Keratinocyte (primary cell): ENCODE measurements around the gene RYR1. TPM values are rescaled to one million over a fixed set of nuclear protein-coding genes. Genes with fewer than 3 reads are reported as not detected.

Experiments
- DNase-seq: peaks from one replicate; pipeline ENCODE4 v3.0.0-alpha.2; 2011; ENCODE audit warnings: low read depth, missing footprints, low spot score
- FAIRE-seq: peaks from 2 replicates; lab custom pipeline; 2011; peaks lifted over from hg19 to GRCh38; lab: Jason Lieb, UNC
- H2AFZ ChIP-seq: 2 replicates; pipeline ENCODE4 v1.6.0; 2012; ENCODE audit warnings: low read length, control low read depth, inconsistent platforms; ENCODE audit not compliant: control insufficient read depth
- H3K27ac ChIP-seq: 2 replicates; pipeline ENCODE4 v1.5.1; 2011; ENCODE audit warnings: low read length; ENCODE audit not compliant: control insufficient read depth, insufficient read depth
- H3K27me3 ChIP-seq: 3 replicates; pipeline ENCODE4 v1.6.0; 2011; ENCODE audit warnings: low read length; ENCODE audit not compliant: control insufficient read depth, insufficient read depth; ENCODE audit errors: extremely low read depth
- H3K36me3 ChIP-seq, 2 experiments: 2 replicates in 1 of 2; 3 replicates in 1 of 2; pipeline ENCODE4 v1.5.1; 2011; ENCODE audit warnings: low read length in 2 of 2, mild to moderate bottlenecking in 1 of 2; ENCODE audit not compliant: control insufficient read depth in 2 of 2, insufficient read depth in 2 of 2; ENCODE audit errors: extremely low read depth in 1 of 2
- H3K4me1 ChIP-seq: 3 replicates; pipeline ENCODE4 v1.5.1; 2011; ENCODE audit warnings: low read length; ENCODE audit not compliant: control insufficient read depth, insufficient read depth; ENCODE audit errors: extremely low read depth
- H3K4me2 ChIP-seq: 3 replicates; pipeline ENCODE4 v1.6.0; 2011; ENCODE audit warnings: low read depth, low read length; ENCODE audit not compliant: control insufficient read depth, insufficient read depth; ENCODE audit errors: extremely low read depth
- H3K4me3 ChIP-seq, 3 experiments: fragments of 200-600 bp in 1 of 3; sonication (generic) in 1 of 3; 2 replicates in 2 of 3; 3 replicates in 1 of 3; pipeline ENCODE4 v1.5.1; 2011 to 2016; ENCODE audit warnings: low read length in 3 of 3, mild to moderate bottlenecking in 3 of 3, control low read depth in 2 of 3, inconsistent platforms in 1 of 3, low read depth in 1 of 3, mixed read lengths in 1 of 3, mixed run types in 1 of 3, moderate library complexity in 1 of 3; ENCODE audit not compliant: control insufficient read depth in 2 of 3, insufficient read depth in 2 of 3; ENCODE audit errors: extremely low read depth in 1 of 3
- H3K79me2 ChIP-seq: 2 replicates; pipeline ENCODE4 v1.6.0; 2012; ENCODE audit warnings: low read length; ENCODE audit not compliant: control insufficient read depth, insufficient read depth
- H3K9ac ChIP-seq: 3 replicates; pipeline ENCODE4 v1.6.0; 2011; ENCODE audit warnings: low read length; ENCODE audit not compliant: control insufficient read depth, insufficient read depth; ENCODE audit errors: extremely low read depth
- H3K9me1 ChIP-seq: 3 replicates; pipeline ENCODE4 v1.6.0; 2011; ENCODE audit warnings: low read length; ENCODE audit not compliant: control insufficient read depth, insufficient read depth; ENCODE audit errors: extremely low read depth
- H3K9me3 ChIP-seq: 2 replicates; pipeline ENCODE4 v1.5.1; 2012; ENCODE audit warnings: low read depth, low read length; ENCODE audit not compliant: control insufficient read depth
- H4K20me1 ChIP-seq: 3 replicates; pipeline ENCODE4 v1.6.0; 2011; ENCODE audit warnings: low read length; ENCODE audit not compliant: control insufficient read depth, insufficient read depth; ENCODE audit errors: extremely low read depth
- EZH2 ChIP-seq: IDR thresholded peaks from one replicate; pipeline ENCODE4 v1.6.1; 2012; ENCODE audit warnings: inconsistent platforms, mild to moderate bottlenecking, low read length, moderate library complexity
- dilution Hi-C: fragments of 300-500 bp; cut with MboI; formaldehyde crosslinking; loops from one replicate; pipeline ENCODE4 v1.7.0; 2020; ENCODE audit warnings: low sequenced_read_pairs; ENCODE audit not compliant: extremely low pct_ligation_motif_present
- polyA plus RNA-seq, 5 experiments: library from polyadenylated mRNA; depleted of rRNA in 3 of 5; stranded (reverse) in 3 of 5; stranded (forward) in 1 of 5; unstranded in 1 of 5; fragments of >200 nt; gene quantifications; 1 replicate in 1 of 5; 2 replicates in 3 of 5; 3 replicates in 1 of 5; pipeline versions ENCODE4 v1.2.1 to v1.2.3, GENCODE V29; 2011 to 2012; ENCODE audit warnings: missing spikeins in 2 of 5, low read depth in 1 of 5, low replicate concordance in 1 of 5
- TF ChIP-seq, protein P1 (sequence below), 3 experiments: IDR thresholded peaks in 1 of 3; conservative IDR thresholded peaks in 1 of 3; optimal IDR thresholded peaks in 1 of 3; 2 replicates in 2 of 3; 3 replicates in 1 of 3; pipeline versions ENCODE3 to v1.5.1; 2011; ENCODE audit warnings: low read length in 3 of 3, mild to moderate bottlenecking in 3 of 3, moderate library complexity in 2 of 3, control low read depth in 1 of 3, inconsistent platforms in 1 of 3; ENCODE audit not compliant: insufficient read depth in 2 of 3; ENCODE audit errors: extremely low read depth in 1 of 3

RYR1 gene
- polyA plus RNA-seq, 1 donor (not counting 4 experiments of a cell fraction or from before 2014, with no cell fraction given): 0.41 TPM

DNA sequence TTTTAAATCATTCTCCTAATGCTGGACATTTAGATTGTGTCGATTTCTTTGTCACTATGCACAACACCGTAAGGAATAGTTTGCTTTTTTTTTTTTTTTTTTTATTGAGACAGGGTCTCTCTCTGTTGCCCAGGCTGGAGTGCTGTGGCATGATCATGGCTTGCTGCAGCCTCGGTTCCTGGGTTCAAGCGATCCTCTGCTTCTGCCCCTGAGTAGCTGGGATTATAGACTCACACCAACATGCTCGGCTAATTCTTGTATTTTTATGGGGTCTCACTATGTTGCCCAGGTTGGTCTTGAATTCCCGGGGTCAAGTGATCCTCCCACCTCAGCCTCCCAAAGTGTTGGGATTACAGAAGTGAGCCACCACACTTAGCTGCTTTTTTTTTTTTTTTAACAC is 86.5 kb downstream of the RYR1 start:
- Histone ChIP-seq H3K9me3 (no peaks in the 10 kb centered on the region), H3K4me1 (no peaks in the 10 kb centered on the region), H3K36me3 (no peaks in the 10 kb centered on the region), H2AFZ (no peak overlapping the region), H4K20me1 (no peaks in the 10 kb centered on the region), H3K79me2 (no peaks in the 10 kb centered on the region), H3K27me3 (no peaks in the 10 kb centered on the region), H3K27ac (no peak overlapping the region), H3K9ac (no peak overlapping the region), H3K4me3 (no peak overlapping the region), H3K4me2 (no peak overlapping the region), H3K9me1 (no peaks in the 10 kb centered on the region)
- DNase-seq (no peak), FAIRE-seq (no peak)
- TF ChIP-seq, protein P1, sequence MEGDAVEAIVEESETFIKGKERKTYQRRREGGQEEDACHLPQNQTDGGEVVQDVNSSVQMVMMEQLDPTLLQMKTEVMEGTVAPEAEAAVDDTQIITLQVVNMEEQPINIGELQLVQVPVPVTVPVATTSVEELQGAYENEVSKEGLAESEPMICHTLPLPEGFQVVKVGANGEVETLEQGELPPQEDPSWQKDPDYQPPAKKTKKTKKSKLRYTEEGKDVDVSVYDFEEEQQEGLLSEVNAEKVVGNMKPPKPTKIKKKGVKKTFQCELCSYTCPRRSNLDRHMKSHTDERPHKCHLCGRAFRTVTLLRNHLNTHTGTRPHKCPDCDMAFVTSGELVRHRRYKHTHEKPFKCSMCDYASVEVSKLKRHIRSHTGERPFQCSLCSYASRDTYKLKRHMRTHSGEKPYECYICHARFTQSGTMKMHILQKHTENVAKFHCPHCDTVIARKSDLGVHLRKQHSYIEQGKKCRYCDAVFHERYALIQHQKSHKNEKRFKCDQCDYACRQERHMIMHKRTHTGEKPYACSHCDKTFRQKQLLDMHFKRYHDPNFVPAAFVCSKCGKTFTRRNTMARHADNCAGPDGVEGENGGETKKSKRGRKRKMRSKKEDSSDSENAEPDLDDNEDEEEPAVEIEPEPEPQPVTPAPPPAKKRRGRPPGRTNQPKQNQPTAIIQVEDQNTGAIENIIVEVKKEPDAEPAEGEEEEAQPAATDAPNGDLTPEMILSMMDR (optimal IDR thresholded peaks at IDR 0.05 in 1 of 3, IDR thresholded peaks at IDR 0.05 in 1 of 3, conservative IDR thresholded peaks at IDR 0.05 in 1 of 3; ENCODE audit: extremely low read depth in 1 of 3, insufficient read depth in 2 of 3, low read length in 3 of 3): no peak
- dilution Hi-C loops: no loop called here

DNA sequence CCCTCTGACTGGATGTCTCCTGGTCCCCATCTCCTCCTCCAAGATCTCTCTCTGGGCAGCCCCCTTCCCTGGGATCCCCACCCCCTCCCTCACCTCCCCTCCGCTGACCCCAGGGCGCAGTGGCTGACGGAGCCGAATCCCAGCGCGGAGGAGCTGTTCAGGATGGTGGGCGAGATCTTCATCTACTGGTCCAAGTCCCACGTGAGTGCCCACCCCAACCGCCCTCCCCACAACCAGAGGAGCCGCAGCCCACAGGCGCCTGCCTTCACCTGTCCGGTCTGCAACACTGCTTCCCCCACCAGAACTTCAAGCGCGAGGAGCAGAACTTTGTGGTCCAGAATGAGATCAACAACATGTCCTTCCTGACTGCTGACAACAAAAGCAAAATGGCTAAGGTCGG is 89.4 kb downstream of the RYR1 start:
- Histone ChIP-seq H3K36me3 (no peaks in the 10 kb centered on the region), H4K20me1 (no peaks in the 10 kb centered on the region), H3K9me3 (no peaks in the 10 kb centered on the region), H3K27ac (no peak overlapping the region), H3K4me1 (no peaks in the 10 kb centered on the region), H3K4me3 (no peak overlapping the region), H3K9ac (no peak overlapping the region), H3K4me2 (no peak overlapping the region), H3K79me2 (no peaks in the 10 kb centered on the region), H2AFZ (no peak overlapping the region), H3K27me3 (no peaks in the 10 kb centered on the region), H3K9me1 (no peaks in the 10 kb centered on the region)
- DNase-seq: no peak
- TF ChIP-seq, protein P1 (optimal IDR thresholded peaks at IDR 0.05 in 1 of 3, IDR thresholded peaks at IDR 0.05 in 1 of 3, conservative IDR thresholded peaks at IDR 0.05 in 1 of 3; ENCODE audit: extremely low read depth in 1 of 3, insufficient read depth in 2 of 3, low read length in 3 of 3): no peak
- no peak for TF ChIP-seq EZH2
- no peak for FAIRE-seq
- dilution Hi-C loops: no loop called here
